Natural killer cell (primary cell): ENCODE measurements around the gene TMEM54. TPM values are rescaled to one million over a fixed set of nuclear protein-coding genes. Genes with fewer than 3 reads are reported as not detected.

Experiments used
- ATAC-seq, 3 donors: fragments of 150-1000 bp in 2 of 3; fragments of 200-7000 bp in 1 of 3; cut with Tn5 transposase; 1 replicate in 1 of 3; 2 replicates in 2 of 3; pipeline ENCODE4 v1.10.0; 2021; ENCODE audit warnings: mild to moderate bottlenecking in 2 of 3, moderate library complexity in 2 of 3
- DNase-seq, 2 donors: peaks; one replicate each; pipeline versions ENCODE4 v3.0.0 to v3.0.0-alpha.2; 2013 to 2021; ENCODE audit warnings: mixed read lengths in 1 of 2
- H3K27ac ChIP-seq: one replicate; pipeline ENCODE4 v1.5.1; 2013; ENCODE audit warnings: mild to moderate bottlenecking, low read length
- H3K27me3 ChIP-seq: one replicate; pipeline ENCODE4 v1.6.1; 2013; ENCODE audit warnings: low read length; ENCODE audit not compliant: control insufficient read depth, insufficient read depth
- H3K36me3 ChIP-seq: one replicate; pipeline ENCODE4 v1.6.1; 2013; ENCODE audit warnings: low read length; ENCODE audit not compliant: control insufficient read depth, insufficient read depth
- H3K4me1 ChIP-seq: one replicate; pipeline ENCODE4 v1.6.1; 2013; ENCODE audit warnings: low read length; ENCODE audit not compliant: control insufficient read depth, insufficient read depth
- H3K4me3 ChIP-seq: one replicate; pipeline ENCODE4 v1.5.1; 2013; ENCODE audit warnings: low read length
- H3K9me3 ChIP-seq: one replicate; pipeline ENCODE4 v1.6.1; 2013; ENCODE audit warnings: low read length; ENCODE audit not compliant: control insufficient read depth, insufficient read depth
- H3K27ac Mint-ChIP-seq, 2 donors: one replicate each; pipeline ENCODE4 v1.8.0; 2022; ENCODE audit warnings: mild to moderate bottlenecking in 2 of 2, mixed read lengths in 2 of 2, moderate library complexity in 1 of 2
- H3K27me3 Mint-ChIP-seq, 2 donors: one replicate each; pipeline ENCODE4 v1.8.0; 2022; ENCODE audit warnings: low read depth in 2 of 2, mixed read lengths in 2 of 2
- H3K36me3 Mint-ChIP-seq: one replicate; pipeline ENCODE4 v1.8.0; 2022; ENCODE audit warnings: mixed read lengths
- H3K4me1 Mint-ChIP-seq, 2 donors: one replicate each; pipeline ENCODE4 v1.8.0; 2022; ENCODE audit warnings: mixed read lengths in 2 of 2
- H3K4me3 Mint-ChIP-seq: one replicate; pipeline ENCODE4 v1.8.0; 2022; ENCODE audit warnings: mild to moderate bottlenecking, moderate library complexity, mixed read lengths
- H3K9me3 Mint-ChIP-seq, 2 donors: one replicate each; pipeline ENCODE4 v1.8.0; 2022; ENCODE audit warnings: mixed read lengths in 2 of 2
- WGBS: methylation state at CpG from one replicate; pipeline ENCODE4 v1.1.7; 2013; ENCODE audit warnings: missing lambda C conversion rate; ENCODE audit not compliant: insufficient coverage; 5-methylcytosine and 5-hydroxymethylcytosine counted together
- intact Hi-C: fragments of 100-400 bp; cut with micrococcal nuclease; formaldehyde crosslinking; loops from one replicate; pipeline ENCODE4 v1.14.2; 2022
- total RNA-seq, 4 donors: library from RNA; stranded (reverse); fragments of 120-200 nt in 1 of 4; gene quantifications; one replicate each; pipeline versions ENCODE4 v1.2.3 to v1.2.4, GENCODE V29; 2013 to 2022
- TF ChIP-seq, protein P1 (sequence below): fragments of 200-600 bp; IDR thresholded peaks from one replicate; pipeline ENCODE4 v1.8.0; 2022; ENCODE audit warnings: antibody characterized with exemption

TMEM54 gene
- total RNA-seq, 3 donors from 2014 or later (not counting 1 experiment from before 2014, with no cell fraction given) = not detected

DNA sequence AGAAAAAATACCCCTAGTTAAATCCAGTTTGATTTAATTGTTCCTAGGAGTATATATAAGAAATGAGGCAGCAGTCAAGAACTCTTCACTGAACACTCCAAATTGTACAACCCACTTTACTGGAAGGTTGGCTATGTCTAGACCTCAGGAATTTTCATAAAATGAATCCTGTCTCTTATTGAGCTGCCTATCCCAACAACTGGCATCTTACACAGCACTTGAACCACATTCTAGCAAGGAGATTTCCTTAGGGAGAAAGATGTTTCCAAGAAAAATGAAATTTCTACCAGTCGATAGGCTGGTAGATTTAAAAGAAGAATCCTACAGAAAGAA, 47.2 kb upstream of the TMEM54 start:
- H3K27ac ChIP-seq = no peak overlapping the region
- no peak for DNase-seq
- Mint-ChIP-seq H3K27me3 (no peaks in the 10 kb centered on the region), H3K36me3 (peaks cover 13% of the 10 kb centered on the region), H3K4me3 (no peak overlapping the region), H3K9me3 (no peaks in the 10 kb centered on the region), H3K4me1 (peaks cover 13 to 24% of the 10 kb centered on the region in 2 donors), H3K27ac (no peak overlapping the region)
- peaks cover 45% of the 10 kb centered on the region for H3K36me3 ChIP-seq
- no peak for ATAC-seq
- TF ChIP-seq, protein P1, sequence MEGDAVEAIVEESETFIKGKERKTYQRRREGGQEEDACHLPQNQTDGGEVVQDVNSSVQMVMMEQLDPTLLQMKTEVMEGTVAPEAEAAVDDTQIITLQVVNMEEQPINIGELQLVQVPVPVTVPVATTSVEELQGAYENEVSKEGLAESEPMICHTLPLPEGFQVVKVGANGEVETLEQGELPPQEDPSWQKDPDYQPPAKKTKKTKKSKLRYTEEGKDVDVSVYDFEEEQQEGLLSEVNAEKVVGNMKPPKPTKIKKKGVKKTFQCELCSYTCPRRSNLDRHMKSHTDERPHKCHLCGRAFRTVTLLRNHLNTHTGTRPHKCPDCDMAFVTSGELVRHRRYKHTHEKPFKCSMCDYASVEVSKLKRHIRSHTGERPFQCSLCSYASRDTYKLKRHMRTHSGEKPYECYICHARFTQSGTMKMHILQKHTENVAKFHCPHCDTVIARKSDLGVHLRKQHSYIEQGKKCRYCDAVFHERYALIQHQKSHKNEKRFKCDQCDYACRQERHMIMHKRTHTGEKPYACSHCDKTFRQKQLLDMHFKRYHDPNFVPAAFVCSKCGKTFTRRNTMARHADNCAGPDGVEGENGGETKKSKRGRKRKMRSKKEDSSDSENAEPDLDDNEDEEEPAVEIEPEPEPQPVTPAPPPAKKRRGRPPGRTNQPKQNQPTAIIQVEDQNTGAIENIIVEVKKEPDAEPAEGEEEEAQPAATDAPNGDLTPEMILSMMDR = no peak
- intact Hi-C loops = no loop called here
- no peak overlapping the region for H3K4me3 ChIP-seq
- H3K4me1 ChIP-seq = no peaks in the 10 kb centered on the region
- no peaks in the 10 kb centered on the region for H3K9me3 ChIP-seq
- no CpG with 5 or more reads among the region's 1 CpG for WGBS
- no peaks in the 10 kb centered on the region for H3K27me3 ChIP-seq

DNA sequence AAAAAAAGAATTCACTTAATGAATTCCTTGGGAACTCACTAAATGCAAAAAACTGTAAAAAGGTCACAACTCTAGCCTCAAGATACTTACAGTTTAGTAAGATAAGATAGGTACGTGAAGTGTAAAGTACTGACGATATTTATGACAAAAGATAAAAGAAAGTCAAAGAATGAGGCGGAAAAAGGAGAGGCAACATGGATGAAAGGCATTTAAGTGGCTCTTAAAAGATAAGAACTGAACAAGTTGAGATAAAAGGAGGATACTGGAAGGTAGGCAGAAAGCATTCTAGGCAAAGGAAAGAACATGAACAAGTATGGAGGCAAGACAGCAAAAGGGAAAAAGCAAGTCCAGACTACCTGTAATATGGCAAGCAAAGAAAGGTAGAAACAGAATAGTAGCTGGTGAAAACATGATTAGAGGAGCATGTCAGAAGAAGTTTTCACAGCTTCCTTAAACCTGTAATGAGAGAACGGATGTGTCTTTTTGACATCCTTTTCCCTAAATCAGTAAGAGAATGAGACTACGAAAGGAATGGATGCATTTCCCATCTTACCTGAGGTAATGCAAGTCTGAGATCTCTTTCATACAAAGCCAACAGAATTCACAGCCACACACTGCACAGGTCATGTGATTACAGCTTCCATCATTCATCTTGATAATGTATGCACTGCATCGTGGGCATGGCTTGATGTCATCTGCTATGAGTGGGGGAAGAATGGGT, 46.6 kb upstream of the TMEM54 start:
- H3K27ac Mint-ChIP-seq = no peak overlapping the region
- intact Hi-C loops = no loop called here
- H3K27me3 ChIP-seq = no peaks in the 10 kb centered on the region

DNA sequence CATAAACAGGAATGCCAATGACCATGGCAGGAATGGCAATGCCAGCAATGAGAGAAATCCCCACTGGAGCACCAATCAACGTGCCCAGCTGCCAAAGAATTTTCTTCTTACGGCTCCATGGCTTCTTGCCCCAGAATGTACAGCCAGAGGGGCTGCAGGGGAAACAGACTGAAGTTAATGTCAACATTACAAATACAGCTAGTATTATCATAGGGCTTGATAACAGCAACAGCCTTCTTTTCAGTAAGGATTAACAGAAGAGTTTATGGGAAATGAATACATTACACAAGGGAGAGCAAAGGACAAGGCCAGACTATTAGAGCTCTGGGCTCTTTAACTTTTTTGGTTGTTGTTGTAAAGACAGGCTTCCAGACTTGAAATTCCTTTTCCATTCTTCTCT, 45.2 kb upstream of the TMEM54 start:
- no peak overlapping the region for H3K27ac ChIP-seq
- no peaks in the 10 kb centered on the region for H3K9me3 ChIP-seq
- H3K27me3 Mint-ChIP-seq = no peaks in the 10 kb centered on the region
- no peaks in the 10 kb centered on the region for H3K27me3 ChIP-seq
- 100% methylated on average over 2 of the region's 2 CpGs for WGBS
- no peaks in the 10 kb centered on the region for H3K4me1 ChIP-seq
- TF ChIP-seq, protein P1 = no peak
- H3K27ac Mint-ChIP-seq = no peak overlapping the region
- ATAC-seq (no peak), DNase-seq (no peak)
- H3K4me3 Mint-ChIP-seq = no peak overlapping the region
- intact Hi-C loops = no loop called here
- H3K36me3 Mint-ChIP-seq = peaks cover 14% of the 10 kb centered on the region
- peaks cover 59% of the 10 kb centered on the region for H3K36me3 ChIP-seq
- peaks cover 9 to 15% of the 10 kb centered on the region in 2 donors for H3K4me1 Mint-ChIP-seq
- no peak overlapping the region for H3K4me3 ChIP-seq
- no peaks in the 10 kb centered on the region for H3K9me3 Mint-ChIP-seq

More for the DNA sequence above, 46.6 kb upstream of the TMEM54 start:
- H3K4me3 Mint-ChIP-seq = no peak overlapping the region
- Histone ChIP-seq H3K4me1 (no peaks in the 10 kb centered on the region), H3K27ac (no peak overlapping the region), H3K9me3 (no peaks in the 10 kb centered on the region), H3K4me3 (no peak overlapping the region), H3K36me3 (peaks cover 48% of the 10 kb centered on the region)
- 98% methylated on average over 5 of the region's 6 CpGs for WGBS
- DNase-seq (no peak), ATAC-seq (no peak)
- H3K27me3 Mint-ChIP-seq = no peaks in the 10 kb centered on the region
- H3K36me3 Mint-ChIP-seq = peaks cover 14% of the 10 kb centered on the region
- TF ChIP-seq, protein P1 = no peak
- no peaks in the 10 kb centered on the region for H3K9me3 Mint-ChIP-seq
- H3K4me1 Mint-ChIP-seq = peaks cover 9 to 20% of the 10 kb centered on the region in 2 donors

DNA sequence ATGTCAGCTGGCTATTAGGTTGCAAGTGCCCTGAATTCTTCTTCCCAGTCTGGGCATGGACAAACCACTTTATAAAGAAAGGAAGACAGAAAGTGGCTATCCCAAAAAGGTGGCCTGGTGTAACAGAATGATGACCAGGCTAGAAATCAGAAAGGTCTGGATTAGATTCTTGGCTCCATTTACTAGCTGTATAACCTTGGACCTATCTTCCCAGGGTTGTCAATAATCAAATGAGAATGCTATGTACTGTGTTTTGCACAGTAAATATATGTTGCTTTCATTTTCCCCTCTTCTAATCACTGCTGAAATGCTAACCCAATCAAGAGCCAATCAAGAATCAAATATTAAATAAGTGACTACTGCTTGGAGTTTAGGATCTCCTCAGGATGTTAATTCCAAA, 43.0 kb upstream of the TMEM54 start:
- peaks cover 14% of the 10 kb centered on the region for H3K36me3 Mint-ChIP-seq
- Histone ChIP-seq H3K36me3 (peaks cover 76% of the 10 kb centered on the region), H3K27me3 (no peaks in the 10 kb centered on the region), H3K4me3 (no peak overlapping the region), H3K4me1 (peaks cover 6% of the 10 kb centered on the region), H3K27ac (no peak overlapping the region), H3K9me3 (no peaks in the 10 kb centered on the region)
- H3K4me1 Mint-ChIP-seq = peaks cover 21 to 25% of the 10 kb centered on the region in 2 donors
- DNase-seq (no peak), ATAC-seq (no peak)
- H3K9me3 Mint-ChIP-seq = no peaks in the 10 kb centered on the region
- no peak overlapping the region for H3K4me3 Mint-ChIP-seq
- intact Hi-C loops = no loop called here
- H3K27ac Mint-ChIP-seq = peak overlapping the region in 1 of 2 donors; percentile 29
- TF ChIP-seq, protein P1 = no peak
- H3K27me3 Mint-ChIP-seq = no peaks in the 10 kb centered on the region
